PC-3 (cell line): Measurements from ENCODE around the gene MTA3. TPM values are rescaled to one million over a fixed set of nuclear protein-coding genes. Genes with fewer than 3 reads are reported as not detected.
"Not testable (repeated sequence)": the region's sequence is repeated elsewhere in the genome, so short reads cannot be mapped to it uniquely, and the experiment has no call there.

ENCODE experiments used
- ATAC-seq: fragments of 200-7000 bp; cut with Tn5 transposase; 2 replicates; pipeline ENCODE4 v1.9.1; 2020; ENCODE audit warnings: mild to moderate bottlenecking, moderate library complexity
- BruUV-seq: library from RNA; stranded (reverse); fragments of 400-500 nt; replicated peaks from 2 replicates; lab custom pipeline; 2021; lab: Mats Ljungman, UMichigan
- CTCF ChIA-PET: fragments of 300-600 bp; sonication (Branson Sonifier 250); formaldehyde crosslinking; loops from one replicate; lab custom pipeline; 2022; ENCODE audit warnings: antibody characterized with exemption; lab: Charles Lee
- POLR2A ChIA-PET: fragments of 300-600 bp; sonication (Branson Sonifier 250); formaldehyde crosslinking; loops from one replicate; lab custom pipeline; 2022; ENCODE audit warnings: antibody characterized with exemption; ENCODE audit not compliant: unreplicated experiment; lab: Charles Lee
- DNase-seq: peaks from one replicate; pipeline ENCODE4 v3.0.0-alpha.2; 2015
- H2AFZ ChIP-seq: fragments of 300-600 bp; sonication (generic); 2 replicates; pipeline ENCODE4 v1.6.0; 2016; ENCODE audit warnings: antibody characterized with exemption, low read length
- H3F3A ChIP-seq: fragments of 300-600 bp; sonication (generic); one replicate; pipeline ENCODE4 v1.6.0; 2017; ENCODE audit warnings: antibody characterized with exemption, low read length, control low read depth, mild to moderate bottlenecking; ENCODE audit not compliant: unreplicated experiment
- H3K27ac ChIP-seq: fragments of 300-600 bp; sonication (generic); 2 replicates; pipeline ENCODE4 v1.5.1; 2016; ENCODE audit warnings: mild to moderate bottlenecking, low read length
- H3K27me3 ChIP-seq: fragments of 300-600 bp; sonication (generic); 2 replicates; pipeline ENCODE4 v1.6.1; 2016; ENCODE audit warnings: low read length, mixed read lengths
- H3K36me3 ChIP-seq: fragments of 300-600 bp; sonication (generic); 2 replicates; pipeline ENCODE4 v1.6.1; 2016; ENCODE audit warnings: low read depth, mixed run types, low read length, mixed read lengths
- H3K4me1 ChIP-seq: fragments of 300-600 bp; sonication (generic); 2 replicates; pipeline ENCODE4 v1.5.1; 2016; ENCODE audit warnings: low read length; ENCODE audit not compliant: insufficient read depth
- H3K4me2 ChIP-seq: fragments of 300-600 bp; sonication (generic); 2 replicates; pipeline ENCODE4 v1.6.0; 2016; ENCODE audit warnings: low read length
- H3K4me3 ChIP-seq: fragments of 300-600 bp; sonication (generic); 2 replicates; pipeline ENCODE4 v1.5.1; 2016; ENCODE audit warnings: mild to moderate bottlenecking, low read length, mixed read lengths
- H3K79me2 ChIP-seq: fragments of 300-600 bp; sonication (generic); 2 replicates; pipeline ENCODE4 v1.6.1; 2017; ENCODE audit warnings: low read length, mixed read lengths
- H3K9ac ChIP-seq: fragments of 300-600 bp; sonication (generic); 2 replicates; pipeline ENCODE4 v1.6.0; 2016; ENCODE audit warnings: mild to moderate bottlenecking, low read length
- H3K9me2 ChIP-seq: fragments of 300-600 bp; sonication (generic); replicated peaks from 2 replicates; pipeline ENCODE4 v1.6.1; 2016; ENCODE audit warnings: mixed run types, low read length, mixed read lengths
- H3K9me3 ChIP-seq: fragments of 300-600 bp; sonication (generic); 2 replicates; pipeline ENCODE4 v1.6.1; 2016; ENCODE audit warnings: low read length, mixed read lengths
- H4K20me1 ChIP-seq: fragments of 300-600 bp; sonication (generic); 2 replicates; pipeline ENCODE4 v1.6.1; 2016; ENCODE audit warnings: low read length, mixed read lengths
- CTCF ChIP-seq: fragments of 300-600 bp; sonication (generic); conservative IDR thresholded peaks from 2 replicates; pipeline ENCODE4 v1.5.1; 2017; ENCODE audit warnings: antibody characterized with exemption, low read depth, mild to moderate bottlenecking, low read length
- EZH2 ChIP-seq: fragments of 300-600 bp; sonication (generic); IDR thresholded peaks from one replicate; pipeline ENCODE4 v1.6.1; 2017; ENCODE audit warnings: antibody characterized with exemption, mild to moderate bottlenecking, low read length; ENCODE audit not compliant: unreplicated experiment
- EZH2phosphoT487 ChIP-seq: fragments of 300-600 bp; sonication (generic); IDR thresholded peaks from 2 replicates; pipeline ENCODE4 v1.6.1; 2018; ENCODE audit warnings: mild to moderate bottlenecking, antibody characterized with exemption, low read length, borderline replicate concordance
- intact Hi-C: fragments of 100-400 bp; cut with micrococcal nuclease; formaldehyde crosslinking; loops from 2 replicates; pipeline ENCODE4 v1.9.0; 2023
- total RNA-seq: library from RNA; depleted of rRNA; stranded (reverse); fragments of >200 nt; gene quantifications from 2 replicates; pipeline ENCODE4 v1.2.3, GENCODE V29; 2014

The MTA3 gene
- total RNA-seq, 1 experiment from 2014 or later = 27.3 TPM

DNA sequence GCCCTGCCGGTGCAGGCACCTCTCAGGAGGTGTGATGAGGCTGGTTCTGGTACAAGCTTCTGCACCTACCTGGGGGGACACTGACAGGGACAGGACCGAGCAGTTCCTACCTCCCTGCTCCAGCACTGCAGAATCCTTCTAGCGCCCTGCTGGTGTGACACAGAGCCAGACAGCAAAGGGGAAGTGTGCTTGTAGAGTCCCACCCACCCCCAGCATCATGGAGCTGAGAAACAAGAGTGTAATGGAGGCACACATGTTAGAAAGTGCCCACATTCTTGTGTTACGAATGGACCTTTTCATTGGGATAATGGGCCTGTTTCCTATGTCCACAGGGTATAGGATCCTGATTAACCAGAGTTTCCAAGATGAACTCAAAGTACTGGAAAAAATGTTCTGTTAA is 157.2 kb downstream of the MTA3 start:
- Histone ChIP-seq H3K9me3 (no peaks in the 10 kb centered on the region), H3K9me2 (no peaks in the 10 kb centered on the region), H3K27me3 (no peaks in the 10 kb centered on the region), H3K4me3 (no peak overlapping the region), H3K27ac (no peak overlapping the region), H2AFZ (no peak overlapping the region), H3K4me2 (no peak overlapping the region), H3F3A (no peaks in the 10 kb centered on the region), H3K9ac (no peak overlapping the region), H3K36me3 (no peaks in the 10 kb centered on the region), H3K4me1 (no peaks in the 10 kb centered on the region), H4K20me1 (no peaks in the 10 kb centered on the region), H3K79me2 (no peaks in the 10 kb centered on the region)
- CTCF ChIA-PET = no interaction called here
- intact Hi-C loops = no loop called here
- DNase-seq = no peak
- POLR2A ChIA-PET = interaction anchor here (0.7 kb wide), 1 partner anchor 147 kb away, joined by 5 read pairs; no protein-coding TSS in a partner anchor
- no TSS peak for BruUV-seq
- ATAC-seq = no peak
- TF ChIP-seq CTCF (no peak), EZH2phosphoT487 (no peak), EZH2 (no peak)

- no peaks in the 10 kb centered on the region for H3F3A ChIP-seq
- no peaks in the 10 kb centered on the region for H3K9me2 ChIP-seq
- H3K4me3 ChIP-seq = no peak overlapping the region
- intact Hi-C loops = no loop called here
- ATAC-seq (no peak), DNase-seq (no peak)
- H2AFZ ChIP-seq = no peak overlapping the region
- BruUV-seq = no TSS peak
- no peaks in the 10 kb centered on the region for H3K79me2 ChIP-seq
- no peaks in the 10 kb centered on the region for H3K4me1 ChIP-seq
- TF ChIP-seq CTCF = no peak
- no peak for TF ChIP-seq EZH2phosphoT487
- no peak for TF ChIP-seq EZH2
- no peak overlapping the region for H3K27ac ChIP-seq
- no peaks in the 10 kb centered on the region for H3K9me3 ChIP-seq
- H3K36me3 ChIP-seq = no peaks in the 10 kb centered on the region
- no peaks in the 10 kb centered on the region for H4K20me1 ChIP-seq
- ChIA-PET CTCF (no interaction called here), POLR2A (no interaction called here)
- H3K27me3 ChIP-seq = no peaks in the 10 kb centered on the region
- H3K9ac ChIP-seq = no peak overlapping the region
- H3K4me2 ChIP-seq = no peak overlapping the region
Observed at GRCh38 chr2:42726680-42727079, 158.2 kb downstream of the MTA3 start.

DNA sequence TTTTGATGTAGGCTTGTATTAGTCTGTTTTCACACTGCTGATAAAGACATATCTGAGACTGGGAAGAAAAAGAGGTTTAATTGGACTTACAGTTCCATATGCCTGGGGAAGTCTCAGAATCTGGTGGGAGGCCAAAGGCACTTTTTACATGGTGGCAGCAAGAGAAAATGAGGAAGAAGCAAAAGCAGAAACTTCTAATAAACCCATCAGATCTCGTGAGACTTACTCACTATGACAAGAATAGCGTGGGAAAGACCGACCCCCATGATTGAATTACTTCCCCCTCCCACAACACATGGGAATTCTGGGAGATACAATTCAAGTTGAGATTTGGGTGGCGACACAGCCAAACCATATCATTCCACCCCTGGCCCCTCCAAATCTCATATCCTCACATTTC is 162.9 kb downstream of the MTA3 start:
- H3K27me3 ChIP-seq, H3K4me3 ChIP-seq, H3K9ac ChIP-seq, H2AFZ ChIP-seq, H3K4me2 ChIP-seq, DNase-seq, POLR2A ChIA-PET, BruUV-seq, H3F3A ChIP-seq, intact Hi-C loops, ATAC-seq, H3K36me3 ChIP-seq, CTCF ChIA-PET, H4K20me1 ChIP-seq, H3K9me2 ChIP-seq, H3K9me3 ChIP-seq, H3K79me2 ChIP-seq, H3K4me1 ChIP-seq, H3K27ac ChIP-seq: not testable (repeated sequence)
